OCI-LY7 (cell line): Measurements from ENCODE around the gene MAP3K8. TPM values are rescaled to one million over a fixed set of nuclear protein-coding genes. Genes with fewer than 3 reads are reported as not detected.

ENCODE experiments used
- BruUV-seq: library from RNA; stranded (reverse); fragments of 400-500 nt; replicated peaks from 2 replicates; lab custom pipeline; 2021; lab: Mats Ljungman, UMichigan
- CTCF ChIA-PET: fragments of 300-600 bp; sonication (Branson Sonifier 250); formaldehyde crosslinking; loops from one replicate; lab custom pipeline; 2022; ENCODE audit warnings: antibody characterized with exemption; ENCODE audit not compliant: unreplicated experiment; lab: Charles Lee
- POLR2A ChIA-PET: fragments of 300-600 bp; sonication (Branson Sonifier 250); formaldehyde crosslinking; loops from one replicate; lab custom pipeline; 2022; ENCODE audit warnings: antibody characterized with exemption; lab: Charles Lee
- DNase-seq: peaks from one replicate; pipeline ENCODE4 v3.0.0-alpha.2; 2015; ENCODE audit warnings: low spot score
- H2AFZ ChIP-seq: fragments of 200-600 bp; sonication (generic), shearing (Covaris generic); 2 replicates; pipeline ENCODE4 v1.6.1; 2014; ENCODE audit warnings: mild to moderate bottlenecking, antibody characterized with exemption, low read length, moderate library complexity
- H3K27ac ChIP-seq: fragments of 200-600 bp; sonication (generic); 2 replicates; pipeline ENCODE4 v1.5.1; 2014; ENCODE audit warnings: mixed run types, low read depth, mild to moderate bottlenecking, moderate library complexity, low read length, inconsistent platforms; ENCODE audit not compliant: poor library complexity, severe bottlenecking
- H3K36me3 ChIP-seq: fragments of 200-600 bp; sonication (generic); 2 replicates; pipeline ENCODE4 v1.6.1; 2014; ENCODE audit warnings: mild to moderate bottlenecking, antibody characterized with exemption, low read length, moderate library complexity, mixed read lengths; ENCODE audit not compliant: insufficient read depth
- H3K4me1 ChIP-seq: fragments of 200-600 bp; sonication (generic); 2 replicates; pipeline ENCODE4 v1.5.1; 2014; ENCODE audit warnings: mild to moderate bottlenecking, low read length; ENCODE audit not compliant: insufficient read depth, poor library complexity, severe bottlenecking
- H3K4me2 ChIP-seq: fragments of 200-600 bp; sonication (generic); 2 replicates; pipeline ENCODE4 v1.6.1; 2014; ENCODE audit warnings: mild to moderate bottlenecking, low read length
- H3K4me3 ChIP-seq: fragments of 200-600 bp; sonication (generic); 2 replicates; pipeline ENCODE4 v1.5.1; 2014; ENCODE audit warnings: mild to moderate bottlenecking, low read depth, low read length; ENCODE audit not compliant: poor library complexity, severe bottlenecking
- H3K79me2 ChIP-seq: fragments of 200-600 bp; sonication (generic); 2 replicates; pipeline ENCODE4 v1.6.1; 2016; ENCODE audit warnings: low read depth, mild to moderate bottlenecking, low read length, moderate library complexity, mixed read lengths; ENCODE audit not compliant: insufficient read depth
- H3K9me2 ChIP-seq: fragments of 200-600 bp; sonication (generic); 2 replicates; pipeline ENCODE4 v1.6.1; 2016; ENCODE audit warnings: mild to moderate bottlenecking, low read length, mixed read lengths; ENCODE audit not compliant: insufficient read depth
- H3K9me3 ChIP-seq: fragments of 200-600 bp; sonication (generic); 2 replicates; pipeline ENCODE4 v1.6.1; 2014; ENCODE audit warnings: mild to moderate bottlenecking, mixed run types, low read length, mixed read lengths
- H4K20me1 ChIP-seq: fragments of 200-600 bp; sonication (generic); 2 replicates; pipeline ENCODE4 v1.6.1; 2014; ENCODE audit warnings: mild to moderate bottlenecking, antibody characterized with exemption, low read length, moderate library complexity, mixed read lengths; ENCODE audit not compliant: insufficient read depth
- CTCF ChIP-seq: fragments of 200-600 bp; sonication (generic); conservative IDR thresholded peaks from 2 replicates; pipeline ENCODE4 v1.5.1; 2014; ENCODE audit warnings: mild to moderate bottlenecking, antibody characterized with exemption, low read length, moderate library complexity, mixed read lengths
- EZH2phosphoT487 ChIP-seq: fragments of 200-600 bp; sonication (generic); IDR thresholded peaks from 2 replicates; pipeline ENCODE4 v1.6.1; 2018; ENCODE audit warnings: low read depth, borderline replicate concordance, mild to moderate bottlenecking, mixed run types, antibody characterized with exemption, low read length, moderate library complexity, mixed read lengths
- intact Hi-C: fragments of 100-400 bp; cut with micrococcal nuclease; formaldehyde crosslinking; loops from one replicate; pipeline ENCODE4 v1.10.0; 2022; ENCODE audit not compliant: unreplicated experiment
- total RNA-seq, 2 experiments: library from RNA; depleted of rRNA in 1 of 2; stranded (reverse); fragments of >200 nt in 1 of 2; shearing (Covaris generic) in 1 of 2; gene quantifications; 2 replicates each; pipeline ENCODE4 v1.2.3, GENCODE V29; 2014 to 2022

Gene MAP3K8
- total RNA-seq, 2 experiments from 2014 or later = 10.8 to 21.9 TPM

GRCh38 chr10:30398193-30398592 is 35.8 kb upstream of the MAP3K8 start:
- TF ChIP-seq CTCF (no peak), EZH2phosphoT487 (no peak)
- no peak overlapping the region for H3K4me3 ChIP-seq
- DNase-seq = no peak
- no peaks in the 10 kb centered on the region for H4K20me1 ChIP-seq
- no peaks in the 10 kb centered on the region for H3K9me2 ChIP-seq
- no peaks in the 10 kb centered on the region for H3K79me2 ChIP-seq
- no TSS peak for BruUV-seq
- no peaks in the 10 kb centered on the region for H3K9me3 ChIP-seq
- no peaks in the 10 kb centered on the region for H3K4me1 ChIP-seq
- ChIA-PET POLR2A (no interaction called here), CTCF (no interaction called here)
- no peaks in the 10 kb centered on the region for H3K36me3 ChIP-seq
- no peak overlapping the region for H3K4me2 ChIP-seq
- intact Hi-C loops = no loop called here
- H2AFZ ChIP-seq = no peak overlapping the region
- no peak overlapping the region for H3K27ac ChIP-seq

DNA sequence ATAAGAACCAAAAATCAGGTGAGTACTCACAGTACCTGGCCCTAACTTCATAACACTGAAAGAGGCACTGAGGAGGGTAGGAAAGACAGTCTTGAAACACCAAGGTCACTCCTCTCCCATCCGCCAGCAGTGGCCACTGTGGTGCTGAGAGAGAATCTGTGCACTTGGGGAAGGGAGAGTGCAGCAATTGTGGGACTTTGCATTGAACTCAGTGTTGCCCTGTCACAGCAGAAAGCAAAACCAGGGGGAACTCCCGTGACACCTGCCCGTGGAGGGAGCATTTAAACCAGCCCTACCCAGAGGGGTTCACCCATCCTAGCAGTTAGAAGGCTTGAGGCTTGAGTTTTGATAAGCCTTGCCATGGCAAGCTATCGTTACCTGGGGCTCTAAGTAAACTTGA is 35.2 kb upstream of the MAP3K8 start:
- H3K4me2 ChIP-seq = no peak overlapping the region
- ChIA-PET CTCF (no interaction called here), POLR2A (no interaction called here)
- no peaks in the 10 kb centered on the region for H3K36me3 ChIP-seq
- no peak overlapping the region for H3K4me3 ChIP-seq
- TF ChIP-seq EZH2phosphoT487 (no peak), CTCF (no peak)
- no TSS peak for BruUV-seq
- no peak overlapping the region for H3K27ac ChIP-seq
- no peaks in the 10 kb centered on the region for H3K79me2 ChIP-seq
- no peaks in the 10 kb centered on the region for H3K4me1 ChIP-seq
- no peaks in the 10 kb centered on the region for H3K9me3 ChIP-seq
- no peaks in the 10 kb centered on the region for H3K9me2 ChIP-seq
- DNase-seq = no peak
- no peak overlapping the region for H2AFZ ChIP-seq
- H4K20me1 ChIP-seq = no peaks in the 10 kb centered on the region
- intact Hi-C loops = no loop called here

- intact Hi-C loops = no loop called here
- no TSS peak for BruUV-seq
These were observed 30.5 kb upstream of the MAP3K8 start for GRCh38 chr10:30403494-30403893.

More at GRCh38 chr10:30403494-30403893, 30.5 kb upstream of the MAP3K8 start:
- Histone ChIP-seq H3K27ac (no peak overlapping the region), H3K4me3 (no peak overlapping the region), H3K9me3 (no peaks in the 10 kb centered on the region), H4K20me1 (no peaks in the 10 kb centered on the region), H3K4me1 (no peaks in the 10 kb centered on the region), H2AFZ (no peak overlapping the region), H3K9me2 (no peaks in the 10 kb centered on the region), H3K79me2 (no peaks in the 10 kb centered on the region), H3K36me3 (no peaks in the 10 kb centered on the region), H3K4me2 (no peak overlapping the region)
- DNase-seq = no peak
- ChIA-PET POLR2A (no interaction called here), CTCF (no interaction called here)
- TF ChIP-seq EZH2phosphoT487 (no peak), CTCF (no peak)
